HepG2 (cell line): Measurements from ENCODE around the gene TMC4. TPM values are rescaled to one million over a fixed set of nuclear protein-coding genes. Genes with fewer than 3 reads are reported as not detected.

Experiments used
- GATA4 ChIP-seq: sonication (generic); IDR thresholded peaks from 2 replicates; pipeline ENCODE4 v1.6.1; 2016; ENCODE audit warnings: antibody characterized with exemption, low read depth, borderline replicate concordance
- HNF1A ChIP-seq, 2 experiments: sonication (generic) in 1 of 2; formaldehyde crosslinking in 1 of 2; IDR thresholded peaks; 2 replicates each; pipeline versions ENCODE4 v1.4.0 to v1.6.1; 2016 to 2020; ENCODE audit warnings: borderline replicate concordance in 1 of 2, low read depth in 1 of 2, mild to moderate bottlenecking in 1 of 2, missing genetic modification reagents in 1 of 2
- LBX2 ChIP-seq: sonication (generic); formaldehyde crosslinking; IDR thresholded peaks from 2 replicates; pipeline ENCODE4 v1.5.0; 2020; ENCODE audit warnings: missing genetic modification reagents, mild to moderate bottlenecking, borderline replicate concordance
- NAIF1 ChIP-seq: sonication (generic); formaldehyde crosslinking; IDR thresholded peaks from 2 replicates; pipeline ENCODE4 v1.5.0; 2020; ENCODE audit warnings: mild to moderate bottlenecking, missing genetic modification reagents, borderline replicate concordance
- PAWR ChIP-seq: sonication (generic); formaldehyde crosslinking; IDR thresholded peaks from 2 replicates; pipeline ENCODE4 v1.4.0; 2020; ENCODE audit warnings: missing genetic modification reagents, mild to moderate bottlenecking, borderline replicate concordance
- PRDM15 ChIP-seq: sonication (generic); formaldehyde crosslinking; IDR thresholded peaks from 2 replicates; pipeline ENCODE4 v1.4.0; 2020; ENCODE audit warnings: missing genetic modification reagents
- RBM39 ChIP-seq: fragments of 200-400 bp; formaldehyde crosslinking; IDR thresholded peaks from one replicate; pipeline ENCODE4 v1.6.1; 2018; ENCODE audit warnings: antibody characterized with exemption, mild to moderate bottlenecking, low read depth, low read length; ENCODE audit not compliant: poor library complexity, severe bottlenecking
- RFXANK ChIP-seq: IDR thresholded peaks from 2 replicates; pipeline ENCODE4 v1.6.1; 2016
- ZNF792 ChIP-seq: IDR thresholded peaks from 2 replicates; pipeline ENCODE4 v1.6.1; 2016
- ZSCAN5A ChIP-seq: sonication (generic); formaldehyde crosslinking; IDR thresholded peaks from 2 replicates; pipeline ENCODE4 v1.8.0; 2022; ENCODE audit warnings: mild to moderate bottlenecking, missing genetic modification reagents, borderline replicate concordance
- polyA plus RNA-seq, 8 experiments: library from polyadenylated mRNA; depleted of rRNA in 3 of 8; stranded (reverse) in 7 of 8; unstranded in 1 of 8; fragments of >200 nt; fragmentation: Illumina TruSeq in 4 of 8; extraction: Trizol in 4 of 8; gene quantifications; 2 replicates each; pipeline versions ENCODE4 v1.2.1 to v1.2.3, GENCODE V29; 2011 to 2016; ENCODE audit warnings: low read depth in 4 of 8, missing spikeins in 1 of 8, mixed read lengths in 1 of 8; ENCODE audit not compliant: insufficient read depth in 1 of 8
- total RNA-seq, 5 experiments: library from RNA; depleted of rRNA; stranded (reverse); fragments of >200 nt; fragmentation: Illumina TruSeq; extraction: Trizol; gene quantifications; 2 replicates each; pipeline ENCODE4 v1.2.3, GENCODE V29; 2016; ENCODE audit warnings: low read depth in 1 of 5
- TF ChIP-seq, protein P1 (sequence below), 2 experiments: sonication (generic) in 1 of 2; formaldehyde crosslinking in 1 of 2; IDR thresholded peaks; 2 replicates each; pipeline versions ENCODE4 v1.5.1 to v1.6.1; 2011 to 2020; ENCODE audit warnings: borderline replicate concordance in 1 of 2, low read depth in 1 of 2, low read length in 1 of 2, mild to moderate bottlenecking in 1 of 2, missing genetic modification reagents in 1 of 2, moderate library complexity in 1 of 2
- TF ChIP-seq, protein P2 (sequence below): sonication (generic); formaldehyde crosslinking; IDR thresholded peaks from 2 replicates; pipeline ENCODE4 v1.9.0; 2022; ENCODE audit warnings: low read depth, missing genetic modification reagents

The TMC4 gene
- total and polyA plus RNA-seq, 2 of the 13 experiments (the other 11 are each of a cell fraction or from before 2014, with no cell fraction given): 0.13 to 0.24 TPM

- TF ChIP-seq, protein P1, sequence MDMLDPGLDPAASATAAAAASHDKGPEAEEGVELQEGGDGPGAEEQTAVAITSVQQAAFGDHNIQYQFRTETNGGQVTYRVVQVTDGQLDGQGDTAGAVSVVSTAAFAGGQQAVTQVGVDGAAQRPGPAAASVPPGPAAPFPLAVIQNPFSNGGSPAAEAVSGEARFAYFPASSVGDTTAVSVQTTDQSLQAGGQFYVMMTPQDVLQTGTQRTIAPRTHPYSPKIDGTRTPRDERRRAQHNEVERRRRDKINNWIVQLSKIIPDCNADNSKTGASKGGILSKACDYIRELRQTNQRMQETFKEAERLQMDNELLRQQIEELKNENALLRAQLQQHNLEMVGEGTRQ (IDR thresholded peaks at IDR 0.05; ENCODE audit: low read depth, low read length): no peak
- TF ChIP-seq, protein P1 (CRISPR knock-in tag; IDR thresholded peaks at IDR 0.05; ENCODE audit: borderline replicate concordance): no peak
- TF ChIP-seq PAWR (CRISPR knock-in tag) (no peak), NAIF1 (CRISPR knock-in tag) (peak; percentile 55; the same call in 1 of the 2 replicates), RBM39 (no peak), ZNF792 (CRISPR knock-in tag) (0 out of 2 replicates have a peak, but pooled peaks have one; percentile 55), GATA4 (no peak), ZSCAN5A (CRISPR knock-in tag) (no peak; the same call in 1 of the 2 replicates), PRDM15 (CRISPR knock-in tag) (no peak), HNF1A (IDR thresholded peaks at IDR 0.05; ENCODE audit: low read depth) (no peak), HNF1A (CRISPR knock-in tag; IDR thresholded peaks at IDR 0.05; ENCODE audit: borderline replicate concordance) (no peak; the same call in 1 of the 2 replicates), RFXANK (no peak), LBX2 (0 out of 2 replicates have a peak, but pooled peaks have one; percentile 59)
- TF ChIP-seq, protein P2, sequence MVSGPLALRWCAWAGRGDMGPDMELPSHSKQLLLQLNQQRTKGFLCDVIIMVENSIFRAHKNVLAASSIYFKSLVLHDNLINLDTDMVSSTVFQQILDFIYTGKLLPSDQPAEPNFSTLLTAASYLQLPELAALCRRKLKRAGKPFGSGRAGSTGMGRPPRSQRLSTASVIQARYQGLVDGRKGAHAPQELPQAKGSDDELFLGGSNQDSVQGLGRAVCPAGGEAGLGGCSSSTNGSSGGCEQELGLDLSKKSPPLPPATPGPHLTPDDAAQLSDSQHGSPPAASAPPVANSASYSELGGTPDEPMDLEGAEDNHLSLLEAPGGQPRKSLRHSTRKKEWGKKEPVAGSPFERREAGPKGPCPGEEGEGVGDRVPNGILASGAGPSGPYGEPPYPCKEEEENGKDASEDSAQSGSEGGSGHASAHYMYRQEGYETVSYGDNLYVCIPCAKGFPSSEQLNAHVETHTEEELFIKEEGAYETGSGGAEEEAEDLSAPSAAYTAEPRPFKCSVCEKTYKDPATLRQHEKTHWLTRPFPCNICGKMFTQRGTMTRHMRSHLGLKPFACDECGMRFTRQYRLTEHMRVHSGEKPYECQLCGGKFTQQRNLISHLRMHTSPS (CRISPR knock-in tag): no peak
Observed at GRCh38 chr19:54189735-54190502, 17.0 kb upstream of the TMC4 start (continued).
